GM13977 (cell line): ENCODE measurements around the gene C2orf76.

Experiments
- DNase-seq: peaks from one replicate; pipeline ENCODE4 v3.0.0; 2012; ENCODE audit warnings: low spot score
- in situ Hi-C: fragments of 300-500 bp; cut with MboI; formaldehyde crosslinking; loops from one replicate; pipeline ENCODE4 v1.12.0; 2022; ENCODE audit warnings: low sequenced_read_pairs, low pct_unique_long_range_greater_than_20kb, mixed read lengths, inconsistent platforms; ENCODE audit not compliant: unreplicated experiment
- TF ChIP-seq, protein P1 (sequence below): IDR thresholded peaks from 2 replicates; pipeline ENCODE4 v1.5.1; 2012; ENCODE audit warnings: mild to moderate bottlenecking, control low read depth; ENCODE audit not compliant: insufficient read depth; ENCODE audit errors: extremely low read depth, missing control alignments

Gene C2orf76

DNA sequence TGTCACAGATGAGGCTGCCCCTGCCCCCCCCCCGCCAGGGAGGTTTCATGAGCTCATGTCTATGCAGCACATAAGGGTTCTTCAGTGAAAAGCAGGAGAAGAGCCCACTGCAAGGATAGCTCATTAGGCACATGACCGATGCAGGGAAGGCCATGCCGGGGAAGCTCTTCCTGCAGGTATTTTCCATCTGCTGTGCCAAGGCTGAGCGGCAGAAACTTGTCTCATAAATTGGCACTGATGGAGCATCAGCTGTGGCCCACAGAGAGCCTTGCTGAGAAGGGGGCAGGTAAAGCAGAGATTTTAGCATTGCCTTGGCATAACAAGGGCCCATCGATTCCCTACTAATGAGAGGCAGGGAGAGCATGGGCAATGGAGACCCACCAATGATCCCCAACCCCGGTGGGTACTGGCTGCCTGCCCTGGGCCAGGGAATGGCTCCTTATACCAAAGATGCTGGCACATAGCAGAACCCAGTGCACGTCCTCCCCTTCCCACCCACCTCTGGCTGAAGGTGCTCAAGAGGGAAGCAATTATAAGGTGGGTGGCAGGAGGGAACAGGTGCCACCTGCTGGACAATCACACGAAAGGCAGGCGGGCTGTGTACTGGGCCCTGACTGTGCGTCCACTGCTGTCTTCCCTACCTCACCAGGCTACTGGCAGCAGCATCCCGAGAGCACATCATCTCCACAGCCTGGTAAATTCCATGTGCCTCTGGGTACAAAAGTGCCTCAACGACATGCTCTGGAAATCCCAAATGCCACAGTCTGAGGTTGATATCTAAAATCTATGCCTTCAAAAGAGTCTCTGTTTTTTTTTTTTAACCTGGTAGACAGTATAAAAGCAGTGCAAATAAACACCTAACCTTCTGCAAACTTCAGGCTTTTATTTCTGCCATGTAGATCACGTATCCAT is 101.6 kb downstream of the C2orf76 start:
- TF ChIP-seq, protein P1, sequence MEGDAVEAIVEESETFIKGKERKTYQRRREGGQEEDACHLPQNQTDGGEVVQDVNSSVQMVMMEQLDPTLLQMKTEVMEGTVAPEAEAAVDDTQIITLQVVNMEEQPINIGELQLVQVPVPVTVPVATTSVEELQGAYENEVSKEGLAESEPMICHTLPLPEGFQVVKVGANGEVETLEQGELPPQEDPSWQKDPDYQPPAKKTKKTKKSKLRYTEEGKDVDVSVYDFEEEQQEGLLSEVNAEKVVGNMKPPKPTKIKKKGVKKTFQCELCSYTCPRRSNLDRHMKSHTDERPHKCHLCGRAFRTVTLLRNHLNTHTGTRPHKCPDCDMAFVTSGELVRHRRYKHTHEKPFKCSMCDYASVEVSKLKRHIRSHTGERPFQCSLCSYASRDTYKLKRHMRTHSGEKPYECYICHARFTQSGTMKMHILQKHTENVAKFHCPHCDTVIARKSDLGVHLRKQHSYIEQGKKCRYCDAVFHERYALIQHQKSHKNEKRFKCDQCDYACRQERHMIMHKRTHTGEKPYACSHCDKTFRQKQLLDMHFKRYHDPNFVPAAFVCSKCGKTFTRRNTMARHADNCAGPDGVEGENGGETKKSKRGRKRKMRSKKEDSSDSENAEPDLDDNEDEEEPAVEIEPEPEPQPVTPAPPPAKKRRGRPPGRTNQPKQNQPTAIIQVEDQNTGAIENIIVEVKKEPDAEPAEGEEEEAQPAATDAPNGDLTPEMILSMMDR = peak; percentile 90
- in situ Hi-C loops = no loop called here

GRCh38 chr2:119263656-119264055 is 103.0 kb downstream of the C2orf76 start:
- TF ChIP-seq, protein P1 = no peak
- in situ Hi-C loops = no loop called here
- DNase-seq = no peak

More for the DNA sequence above, 101.6 kb downstream of the C2orf76 start:
- peak; percentile 76 for DNase-seq

DNA sequence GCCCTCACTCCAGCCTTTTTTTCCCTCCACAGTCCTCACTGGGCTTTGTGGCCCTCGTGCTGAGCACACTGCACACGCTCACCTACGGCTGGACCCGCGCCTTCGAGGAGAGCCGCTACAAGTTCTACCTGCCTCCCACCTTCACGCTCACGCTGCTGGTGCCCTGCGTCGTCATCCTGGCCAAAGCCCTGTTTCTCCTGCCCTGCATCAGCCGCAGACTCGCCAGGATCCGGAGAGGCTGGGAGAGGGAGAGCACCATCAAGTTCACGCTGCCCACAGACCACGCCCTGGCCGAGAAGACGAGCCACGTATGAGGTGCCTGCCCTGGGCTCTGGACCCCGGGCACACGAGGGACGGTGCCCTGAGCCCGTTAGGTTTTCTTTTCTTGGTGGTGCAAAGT is 103.6 kb downstream of the C2orf76 start:
- in situ Hi-C loops = no loop called here

DNA sequence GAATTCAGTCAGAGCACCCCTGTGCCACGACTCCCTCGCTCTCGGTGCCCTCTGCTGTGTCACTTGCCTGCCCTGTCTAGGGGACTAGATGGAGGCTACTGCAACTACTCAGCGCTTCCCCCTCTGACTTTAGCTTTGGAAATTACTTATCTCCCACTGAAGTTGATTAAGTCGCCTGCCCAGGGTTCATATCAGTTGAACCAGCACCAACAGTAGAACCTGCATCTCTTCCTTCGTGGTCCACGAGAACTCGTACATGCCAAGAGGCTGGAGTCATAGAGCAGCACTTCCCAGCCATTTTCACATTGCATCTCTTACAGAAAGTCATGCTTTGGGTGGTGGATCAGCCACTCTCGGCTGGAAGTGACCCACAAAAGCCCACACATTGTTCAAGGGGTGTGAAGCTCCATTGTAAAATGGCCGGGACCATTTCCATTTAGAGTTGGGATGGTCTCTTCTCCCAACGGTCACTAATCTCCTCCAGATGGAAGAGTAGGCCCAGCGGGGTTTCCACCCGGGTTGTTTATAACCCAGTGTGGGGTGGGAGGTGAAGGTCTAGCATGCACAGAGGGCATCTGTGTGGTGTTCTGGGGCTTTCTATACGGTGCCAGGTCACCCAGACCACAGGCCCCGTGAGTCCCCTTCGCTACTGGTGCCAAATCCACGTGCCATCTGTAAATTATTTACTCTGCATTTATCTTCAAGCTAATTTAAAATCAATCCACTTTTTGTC is 105.0 kb downstream of the C2orf76 start:
- DNase-seq = no peak
- TF ChIP-seq, protein P1 = no peak
- in situ Hi-C loops = no loop called here

More for the DNA sequence above, 103.6 kb downstream of the C2orf76 start:
- no peak for DNase-seq
- TF ChIP-seq, protein P1 = no peak

DNA sequence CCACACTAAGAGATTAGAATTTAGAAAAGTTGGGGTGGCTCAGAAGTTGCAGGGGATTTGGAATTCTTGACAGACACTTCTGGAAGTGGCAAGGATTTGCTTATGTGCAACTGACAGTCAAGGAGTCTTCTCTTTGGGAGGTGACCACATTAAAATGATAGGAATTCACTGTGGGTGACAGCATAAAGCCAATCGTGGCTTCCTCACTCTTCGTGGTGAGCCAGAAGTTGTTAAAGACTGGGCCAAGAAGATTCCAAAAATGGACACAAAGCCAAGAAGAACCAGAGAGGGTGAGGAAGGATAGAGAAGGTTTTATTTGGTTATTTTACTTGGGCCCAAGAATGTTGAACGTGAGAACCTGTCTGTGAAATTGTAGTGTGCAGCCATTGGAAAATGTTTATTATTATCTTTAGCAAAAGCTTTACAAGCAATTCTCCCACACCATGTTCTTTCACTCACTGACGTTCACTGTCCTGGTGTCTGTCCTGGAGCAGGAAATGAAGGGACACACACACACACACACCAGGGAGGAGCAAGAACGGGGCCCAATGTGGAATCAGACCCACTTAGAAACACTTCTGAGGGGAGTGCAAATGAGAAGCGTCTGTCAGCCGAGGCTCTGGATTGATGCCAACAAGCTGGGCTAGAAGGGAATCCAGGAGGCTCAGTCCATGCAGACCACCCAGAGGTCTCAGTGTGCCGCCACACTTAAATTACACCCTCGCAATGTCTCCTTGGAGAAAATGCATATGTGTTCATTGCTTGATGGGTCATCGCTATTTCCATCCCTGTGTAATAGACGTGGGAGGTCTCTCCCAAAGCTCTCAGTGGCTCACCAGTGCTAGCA is 105.8 kb downstream of the C2orf76 start:
- in situ Hi-C loops = no loop called here
- no peak for DNase-seq
- TF ChIP-seq, protein P1 = no peak

GRCh38 chr2:119259296-119259860 is 107.3 kb downstream of the C2orf76 start:
- TF ChIP-seq, protein P1 = no peak
- no peak for DNase-seq
- in situ Hi-C loops = no loop called here
